ENCODE data around the gene VPS54. TPM values are rescaled to one million over a fixed set of nuclear protein-coding genes. Genes with fewer than 3 reads are reported as not detected.

Gene VPS54
- total and polyA plus RNA-seq, 9 of the 15 experiments (the other 6 are each of a cell fraction or from before 2014, with no cell fraction given), result 4.9 to 23.2 (median 13.2) TPM

- TF ChIP-seq ARNT (IDR thresholded peaks at IDR 0.05) (no peak), ZFP1 (CRISPR knock-in tag; IDR thresholded peaks at IDR 0.05) (no peak), ZNF175 (CRISPR knock-in tag; IDR thresholded peaks at IDR 0.05; ENCODE audit: low read depth) (no peak), KDM4B (IDR thresholded peaks at IDR 0.05; ENCODE audit: borderline replicate concordance in 2 of 2, low read depth in 1 of 2) (no peak), SMARCA4 (IDR thresholded peaks at IDR 0.05) (no peak), NUFIP1 (IDR thresholded peaks at IDR 0.05; ENCODE audit: partially characterized antibody) (no peak), ZNF511 (CRISPR knock-in tag; IDR thresholded peaks at IDR 0.05) (no peak), KLF6 (CRISPR knock-in tag; IDR thresholded peaks at IDR 0.05; ENCODE audit: borderline replicate concordance) (no peak), RBFOX2 (IDR thresholded peaks at IDR 0.05; ENCODE audit: low read depth, low read length) (no peak)
- Histone ChIP-seq H2AFZ (ENCODE audit: low read depth, low read length) (no peak overlapping the region), H3K27me3 (ENCODE audit: control insufficient read depth in 2 of 2, insufficient read depth in 2 of 2, low read length in 2 of 2) (no peaks in the 10 kb centered on the region), H3K4me1 (replicated peaks in 1 of 2; ENCODE audit: control insufficient read depth in 2 of 2, insufficient read depth in 2 of 2, low read length in 2 of 2) (no peaks in the 10 kb centered on the region), H3K27ac (ENCODE audit: extremely low read depth, low read depth, low read length) (no peak overlapping the region), H3K79me2 (ENCODE audit: control insufficient read depth, insufficient read depth, low read length) (no peaks in the 10 kb centered on the region), H3K9me3 (replicated peaks; ENCODE audit: control insufficient read depth, insufficient read depth, low read depth, low read length) (no peaks in the 10 kb centered on the region), H3K9ac (ENCODE audit: insufficient read depth in 1 of 2, low read depth in 2 of 2, low read length in 2 of 2) (no peak overlapping the region), H3K9me1 (ENCODE audit: control insufficient read depth, insufficient read depth, low read length) (no peaks in the 10 kb centered on the region), H3K36me3 (ENCODE audit: control insufficient read depth, insufficient read depth, low read length) (peaks cover 75% of the 10 kb centered on the region), H3K4me3 (no peak overlapping the region), H3K4me2 (ENCODE audit: insufficient read depth, low read length) (no peak overlapping the region), H4K20me1 (replicated peaks; ENCODE audit: control insufficient read depth, insufficient read depth, low read length) (no peaks in the 10 kb centered on the region)
- intact Hi-C loops (cut with micrococcal nuclease), result no loop called here
- POLR2A ChIA-PET, result no interaction called here
- WGBS (ENCODE audit: insufficient coverage, low coverage, missing lambda C conversion rate), result 88% methylated on average over 2 of the region's 2 CpGs
- peak; percentile 44 for FAIRE-seq
- DNase-seq (ENCODE audit: extremely low read depth in 1 of 4, low spot score in 3 of 4), result no peak
- in situ Hi-C loops (cut with MboI), result no loop called here
- CTCF ChIA-PET (ENCODE audit: low intra/inter-chr PET ratio), result no interaction called here
- no peak for ATAC-seq
- no TSS peak for BruUV-seq (replicated peaks)
Measured at GRCh38 chr2:63893163-63893562, 126.1 kb downstream of the VPS54 start.

Data from K562 (cell line).